ENCODE measurements around the gene GZMA. TPM values are rescaled to one million over a fixed set of nuclear protein-coding genes. Genes with fewer than 3 reads are reported as not detected.

Gene GZMA
- not detected in 2 replicates for polyA plus RNA-seq (2011; rRNA removed)
- polyA minus RNA-seq (2011; rRNA and poly(A)+ RNA removed): not detected in 2 replicates

- no peaks in the 10 kb centered on the region; the same call in 1 of the 2 replicates for H3K27me3 ChIP-seq (ENCODE audit: control insufficient read depth, insufficient read depth, low read length)
- H3K4me3 ChIP-seq (ENCODE audit: low read depth, low read length): no peak within 1 kb of the TSS
- ChIA-PET CTCF (no interaction called here), POLR2A (no interaction called here)
- no peak for TF ChIP-seq CTCF (IDR thresholded peaks at IDR 0.05; ENCODE audit: insufficient read depth, low read depth, low read length)
- no peak for DNase-seq (ENCODE audit: low read depth)
- no peaks in the 10 kb centered on the region for H3K36me3 ChIP-seq (ENCODE audit: control insufficient read depth, insufficient read depth, low read length)
Observed at GRCh38 chr5:55102348-55102747, at the start of gene GZMA. Gene GZMA (plus strand): TSS chr5:55102646. CDS start chr5:55102683, 37 bp downstream.

DNA sequence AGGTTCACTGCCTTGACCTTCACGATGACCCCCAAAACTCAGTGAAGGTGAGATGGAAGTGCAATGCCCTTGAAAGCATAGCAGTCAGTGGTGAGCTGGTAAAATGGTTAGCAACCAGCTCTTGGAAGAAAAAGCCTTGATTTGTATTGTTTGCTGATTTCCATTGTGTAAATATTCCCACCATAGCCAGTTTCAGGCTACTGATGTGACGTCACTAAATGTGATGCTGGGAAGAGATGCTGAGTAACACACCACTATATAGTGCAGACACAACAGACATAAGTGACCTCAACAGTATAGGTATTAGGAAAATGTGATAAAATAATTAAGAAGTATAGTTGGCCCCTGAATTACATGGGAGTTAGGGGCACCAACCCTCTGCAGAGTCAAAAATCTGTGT is 47.3 kb upstream of the GZMA start:
- no peak for DNase-seq (ENCODE audit: low read depth)
- Histone ChIP-seq H3K27me3 (ENCODE audit: control insufficient read depth, insufficient read depth, low read length) (no peaks in the 10 kb centered on the region), H3K36me3 (ENCODE audit: control insufficient read depth, insufficient read depth, low read length) (no peaks in the 10 kb centered on the region), H3K4me3 (ENCODE audit: low read depth, low read length) (no peak overlapping the region)
- CTCF ChIA-PET: no interaction called here
- POLR2A ChIA-PET: no interaction called here
- no peak for TF ChIP-seq CTCF (IDR thresholded peaks at IDR 0.05; ENCODE audit: insufficient read depth, low read depth, low read length)

DNA sequence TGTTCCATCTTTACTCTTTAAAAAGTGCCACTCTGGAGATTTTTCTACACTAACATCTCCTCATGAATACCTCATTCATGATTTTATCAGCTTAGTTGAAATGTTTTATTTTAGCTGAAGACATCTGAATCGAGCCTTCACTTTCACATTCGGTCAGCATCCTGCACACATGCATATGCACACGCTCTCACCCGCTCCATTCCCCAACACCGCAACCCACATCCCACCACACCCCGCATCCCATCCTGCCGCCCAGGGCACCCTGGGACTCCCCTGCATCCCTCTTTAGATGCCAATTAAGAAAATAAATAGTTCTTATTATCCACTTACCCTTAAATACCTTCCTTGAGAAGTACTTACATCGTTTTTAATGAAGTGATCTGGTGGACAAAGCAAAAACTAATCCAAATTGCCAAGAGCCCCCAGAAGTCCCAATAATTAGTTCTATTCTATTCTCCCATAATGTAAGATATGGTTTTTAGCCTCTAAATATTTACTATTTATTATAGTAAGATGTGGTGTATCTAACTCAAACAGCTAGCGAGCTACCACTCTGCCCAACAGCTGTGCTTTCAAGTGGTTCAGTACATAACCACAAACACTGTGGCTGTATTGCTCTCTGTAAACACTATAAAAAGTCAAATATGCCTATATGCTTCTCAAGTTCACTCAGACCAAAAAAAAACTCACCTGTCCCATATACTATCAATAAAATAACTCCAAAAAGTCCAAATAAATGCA is 40.2 kb upstream of the GZMA start:
- no peak for TF ChIP-seq CTCF (IDR thresholded peaks at IDR 0.05; ENCODE audit: insufficient read depth, low read depth, low read length)
- no peak overlapping the region for H3K4me3 ChIP-seq (ENCODE audit: low read depth, low read length)
- CTCF ChIA-PET: interaction anchor here (0.9 to 1.9 kb wide), 3 partner anchors 11 to 100 kb away, joined by 3 to 8 read pairs (median 3); no protein-coding TSS in a partner anchor
- DNase-seq (ENCODE audit: low read depth): no peak
- no peaks in the 10 kb centered on the region for H3K36me3 ChIP-seq (ENCODE audit: control insufficient read depth, insufficient read depth, low read length)
- POLR2A ChIA-PET: interaction anchor here (0.6 kb wide), 1 partner anchor 91 kb away, joined by 3 read pairs; no protein-coding TSS in a partner anchor
- H3K27me3 ChIP-seq (ENCODE audit: control insufficient read depth, insufficient read depth, low read length): no peaks in the 10 kb centered on the region

- Histone ChIP-seq H3K36me3 (ENCODE audit: control insufficient read depth, insufficient read depth, low read length) (no peaks in the 10 kb centered on the region), H3K27me3 (ENCODE audit: control insufficient read depth, insufficient read depth, low read length) (no peaks in the 10 kb centered on the region), H3K4me3 (ENCODE audit: low read depth, low read length) (no peak overlapping the region)
- ChIA-PET POLR2A (interaction anchor here (0.6 kb wide), 1 partner anchor 90 kb away, joined by 3 read pairs; no protein-coding TSS in a partner anchor), CTCF (no interaction called here)
- TF ChIP-seq CTCF (IDR thresholded peaks at IDR 0.05; ENCODE audit: insufficient read depth, low read depth, low read length): no peak
- DNase-seq (ENCODE audit: low read depth): no peak
Observed at GRCh38 chr5:55063220-55063863, 39.1 kb upstream of the GZMA start.

GRCh38 chr5:55063899-55064298 is 38.5 kb upstream of the GZMA start:
- Histone ChIP-seq H3K27me3 (ENCODE audit: control insufficient read depth, insufficient read depth, low read length) (no peaks in the 10 kb centered on the region), H3K36me3 (ENCODE audit: control insufficient read depth, insufficient read depth, low read length) (no peaks in the 10 kb centered on the region), H3K4me3 (ENCODE audit: low read depth, low read length) (no peak overlapping the region)
- TF ChIP-seq CTCF (IDR thresholded peaks at IDR 0.05; ENCODE audit: insufficient read depth, low read depth, low read length): no peak
- DNase-seq (ENCODE audit: low read depth): no peak
- ChIA-PET POLR2A (no interaction called here), CTCF (no interaction called here)
